Brain microvascular endothelial cell (primary cell): ENCODE data around the gene NELFE.
A peak's percentile ranks its signal among the peaks of the same experiment; 100 is the strongest.
"Not testable (repeated sequence)": the region's sequence is repeated elsewhere in the genome, so short reads cannot be mapped to it uniquely, and the experiment has no call there.

ENCODE experiments used
- DNase-seq: peaks from one replicate; pipeline ENCODE4 v3.0.0-alpha.2; 2020
- H3K27ac ChIP-seq: fragments of 250-450 bp; sonication (Bioruptor Pico); 2 replicates; pipeline ENCODE4 v1.5.1; 2020; ENCODE audit warnings: mild to moderate bottlenecking, moderate library complexity
- H3K27me3 ChIP-seq: fragments of 250-450 bp; sonication (Bioruptor Pico); replicated peaks from 2 replicates; pipeline ENCODE4 v1.5.1; 2020; ENCODE audit warnings: mild to moderate bottlenecking
- H3K36me3 ChIP-seq: fragments of 250-450 bp; sonication (Bioruptor Pico); replicated peaks from 2 replicates; pipeline ENCODE4 v1.5.1; 2020; ENCODE audit warnings: mild to moderate bottlenecking
- H3K4me3 ChIP-seq: 2 replicates; pipeline ENCODE4 v1.5.1; 2011; ENCODE audit warnings: low read depth, mild to moderate bottlenecking, control low read depth, low read length, moderate library complexity
- CTCF ChIP-seq: IDR thresholded peaks from 2 replicates; pipeline ENCODE4 v1.5.1; 2011; ENCODE audit warnings: low read depth, mild to moderate bottlenecking, moderate library complexity, low read length, control low read depth, inconsistent platforms; ENCODE audit errors: missing control alignments
- in situ Hi-C: cut with HindIII; loops from 2 replicates; pipeline ENCODE4 v1.10.0; 2017; ENCODE audit warnings: low sequenced_read_pairs, low pct_ligation_motif_present

NELFE gene

GRCh38 chr6:31980998-31981397 lies 22.2 kb upstream of the NELFE start:
- in situ Hi-C loops, H3K4me3 ChIP-seq, DNase-seq: not testable (repeated sequence)

GRCh38 chr6:31980195-31980876 lies 21.6 kb upstream of the NELFE start:
- in situ Hi-C loops, H3K36me3 ChIP-seq, H3K27me3 ChIP-seq, H3K27ac ChIP-seq, H3K4me3 ChIP-seq, DNase-seq: not testable (repeated sequence)

More at GRCh38 chr6:31980998-31981397, 22.2 kb upstream of the NELFE start:
- H3K36me3 ChIP-seq, H3K27me3 ChIP-seq, H3K27ac ChIP-seq: not testable (repeated sequence)

- Histone ChIP-seq H3K4me3 (no peak overlapping the region), H3K27ac (no peak overlapping the region), H3K27me3 (no peaks in the 10 kb centered on the region), H3K36me3 (peaks cover 2% of the 10 kb centered on the region)
- TF ChIP-seq CTCF = no peak
- in situ Hi-C loops = no loop called here
- DNase-seq = no peak
These were observed 20.6 kb upstream of the NELFE start for GRCh38 chr6:31979238-31979898.

- no peaks in the 10 kb centered on the region for H3K27me3 ChIP-seq
- no peak for TF ChIP-seq CTCF
- in situ Hi-C loops = no loop called here
- no peak overlapping the region for H3K27ac ChIP-seq
- no peak for DNase-seq
- peaks cover 2% of the 10 kb centered on the region for H3K36me3 ChIP-seq
- H3K4me3 ChIP-seq = no peak overlapping the region
These were observed 20.1 kb upstream of the NELFE start for GRCh38 chr6:31978831-31979230.

GRCh38 chr6:31977816-31978431 lies 19.2 kb upstream of the NELFE start:
- Histone ChIP-seq H3K4me3 (no peak overlapping the region), H3K27me3 (no peaks in the 10 kb centered on the region), H3K27ac (no peak overlapping the region), H3K36me3 (peaks cover 2% of the 10 kb centered on the region)
- no peak for TF ChIP-seq CTCF
- no peak for DNase-seq
- in situ Hi-C loops = no loop called here

- DNase-seq, H3K27me3 ChIP-seq, H3K36me3 ChIP-seq, H3K4me3 ChIP-seq, H3K27ac ChIP-seq, in situ Hi-C loops: not testable (repeated sequence)
These were observed 17.3 kb upstream of the NELFE start for GRCh38 chr6:31976065-31976464.

- in situ Hi-C loops = no loop called here
- Histone ChIP-seq H3K27ac (peak overlapping the region; percentile 99), H3K27me3 (no peaks in the 10 kb centered on the region), H3K4me3 (peak overlapping the region; percentile 92), H3K36me3 (peaks cover 20% of the 10 kb centered on the region)
- TF ChIP-seq CTCF = no peak
- DNase-seq = peak; percentile 35
These were observed 14.1 kb upstream of the NELFE start for GRCh38 chr6:31972709-31973350.
